ENCODE measurements around the gene ORC1. TPM values are rescaled to one million over a fixed set of nuclear protein-coding genes. Genes with fewer than 3 reads are reported as not detected.

Gene ORC1
- total RNA-seq, 1 donor from 2014 or later: 8.6 TPM

DNA sequence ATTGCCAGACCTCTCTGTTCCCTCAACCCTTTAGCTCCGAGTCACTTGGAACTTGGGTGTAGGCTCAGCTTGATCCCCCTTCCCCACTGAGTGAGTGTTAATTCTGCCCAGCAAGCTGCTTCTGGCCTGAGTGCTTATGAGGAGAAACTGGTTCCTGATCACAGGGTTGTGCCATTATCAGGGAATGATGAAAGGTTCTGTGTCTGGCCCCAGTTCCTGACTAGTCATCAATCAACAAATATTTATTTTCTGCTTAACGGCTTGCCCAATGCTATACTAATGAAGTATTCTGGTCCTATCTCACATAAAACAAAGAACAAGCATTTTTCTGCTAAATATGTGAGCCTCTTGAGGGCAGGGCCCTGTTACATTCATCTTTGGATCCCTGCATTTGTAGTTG is 59.0 kb downstream of the ORC1 start:
- DNase-seq (ENCODE audit: low read depth, low spot score): no peak

DNA sequence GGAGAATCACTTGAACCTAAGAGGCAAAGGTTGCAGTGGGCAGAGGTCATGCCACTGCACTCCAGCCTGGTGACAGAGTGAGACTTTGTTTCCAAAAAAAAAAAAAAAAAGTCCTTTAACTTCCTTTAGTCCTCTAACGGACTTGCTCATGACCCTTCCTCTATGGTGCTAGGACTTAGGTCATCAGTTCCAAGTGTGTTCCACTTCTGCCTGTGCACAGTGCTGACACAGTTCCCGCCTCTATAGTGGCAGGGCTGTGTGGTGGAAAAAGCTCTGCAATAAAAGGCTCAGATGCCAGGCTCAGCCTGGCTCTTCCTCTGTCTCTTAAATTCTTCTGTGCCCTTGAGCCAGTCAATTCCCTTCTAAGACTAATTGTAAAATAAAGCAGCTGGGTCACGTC is 60.2 kb downstream of the ORC1 start:
- no peak for DNase-seq (ENCODE audit: low read depth, low spot score)

DNA sequence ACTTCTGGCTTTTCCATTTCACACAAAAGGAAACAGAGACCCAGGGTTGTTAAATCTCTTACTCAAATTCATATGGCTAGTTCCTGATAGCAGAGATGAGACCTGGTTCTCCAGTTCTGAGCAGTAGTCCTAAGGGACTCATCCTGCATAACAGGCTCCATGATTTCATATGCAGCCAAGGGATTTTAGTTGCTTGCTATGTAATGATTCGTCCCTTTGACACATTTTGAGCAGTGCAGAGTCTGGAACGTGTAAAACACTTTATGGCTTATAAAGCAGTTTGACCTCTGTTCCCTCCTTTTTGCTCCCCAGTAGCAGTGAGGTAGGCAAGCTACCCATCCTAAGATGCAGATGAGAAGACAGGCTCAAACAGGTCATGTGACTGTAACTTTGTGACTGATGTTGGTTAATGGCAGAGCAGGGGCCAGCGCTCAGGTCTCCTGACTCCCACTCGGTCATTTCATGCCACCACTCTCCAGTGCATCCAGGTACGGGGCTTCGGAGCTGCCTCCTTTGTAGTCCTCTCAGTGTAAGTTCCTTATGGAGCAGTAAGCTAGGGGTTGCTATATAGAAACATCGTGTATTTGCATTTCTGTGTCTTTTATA is 62.5 kb downstream of the ORC1 start:
- DNase-seq (ENCODE audit: low read depth, low spot score): no peak

DNA sequence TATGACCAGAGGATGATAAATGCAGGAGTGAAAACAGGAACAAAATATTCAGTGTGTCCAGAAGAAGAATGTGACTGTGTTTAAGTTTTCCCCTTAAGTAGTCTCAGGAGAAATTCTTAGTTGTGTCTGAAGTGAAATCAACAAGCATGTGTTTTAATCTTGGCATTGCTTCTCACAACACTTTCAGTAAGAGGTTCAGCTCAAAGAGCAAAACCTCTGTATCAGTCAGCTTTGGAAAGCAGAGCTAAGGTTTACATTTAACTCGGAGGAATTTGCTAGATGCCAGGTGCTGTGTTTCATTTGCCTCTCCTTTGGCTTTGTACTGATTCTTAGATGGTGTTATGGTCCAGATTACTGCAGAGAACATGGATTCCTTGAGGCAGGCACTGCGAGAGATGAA is 66.8 kb downstream of the ORC1 start:
- no peak for DNase-seq (ENCODE audit: low read depth, low spot score)

DNA sequence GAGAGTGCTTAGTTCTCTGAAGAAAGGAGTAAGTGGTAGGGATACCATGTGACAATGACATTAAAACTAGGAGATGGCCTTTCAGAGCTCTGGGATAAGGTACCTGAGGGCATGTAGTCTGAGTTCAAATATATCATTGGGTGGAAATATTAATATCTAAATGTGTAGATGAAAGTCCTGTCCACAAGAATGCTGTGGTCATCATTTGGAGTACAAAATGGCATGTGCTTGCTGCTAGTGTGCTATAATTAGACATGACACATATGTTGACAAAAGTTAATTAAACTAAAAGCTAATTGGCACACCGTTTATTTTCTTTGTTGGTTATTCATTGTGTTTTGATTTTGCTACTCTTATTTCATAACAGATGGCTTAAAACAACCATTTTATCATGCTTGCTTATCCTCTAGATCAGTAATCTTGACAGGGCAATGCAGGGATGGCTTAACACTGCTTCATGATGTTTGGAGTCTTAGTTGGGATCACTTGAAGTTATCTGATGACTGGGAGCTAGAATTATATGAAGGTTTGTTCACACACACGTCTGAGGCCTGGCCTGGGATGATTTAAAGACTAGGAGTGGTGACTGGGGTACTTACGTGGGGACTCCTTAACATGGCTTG is 69.2 kb downstream of the ORC1 start:
- no peak for DNase-seq (ENCODE audit: low read depth, low spot score)

DNA sequence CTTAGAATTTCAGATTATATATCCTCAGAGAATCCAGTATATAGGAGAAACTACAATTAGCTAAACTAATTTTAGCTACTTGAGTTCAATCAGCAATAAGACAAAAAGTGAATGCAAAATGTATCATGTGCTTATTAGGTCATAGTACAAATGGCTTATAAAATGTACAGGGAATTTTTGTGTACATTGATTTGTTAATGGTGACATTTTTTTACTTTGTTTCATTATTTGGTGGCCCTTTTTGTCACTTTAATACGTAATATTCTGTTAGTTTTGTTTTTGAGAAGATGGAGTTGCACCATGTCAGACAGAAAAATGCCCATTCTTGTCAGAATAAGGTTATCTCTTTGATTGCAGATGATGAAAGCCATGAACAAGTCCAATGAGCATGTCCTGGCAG is 71.8 kb downstream of the ORC1 start:
- DNase-seq (ENCODE audit: low read depth, low spot score): no peak

DNA sequence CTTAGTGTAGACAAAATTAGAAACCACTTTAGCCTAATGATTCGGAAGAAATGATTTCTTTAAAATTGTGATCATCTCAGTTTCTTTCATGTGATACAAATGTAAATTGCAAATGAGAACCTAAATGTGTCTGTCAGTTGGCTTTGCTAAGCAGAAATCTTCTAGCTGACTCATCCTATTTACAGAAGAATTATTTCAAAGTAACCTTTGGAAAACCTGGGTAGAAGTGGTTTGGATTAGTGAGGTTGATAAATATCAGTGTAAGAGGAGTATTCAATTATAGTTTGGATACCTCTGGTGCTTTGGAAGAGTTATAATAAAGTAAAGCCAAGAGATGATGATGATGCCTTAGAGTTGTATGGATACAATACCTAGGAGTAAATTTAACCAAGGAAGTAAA is 75.6 kb downstream of the ORC1 start:
- DNase-seq (ENCODE audit: low read depth, low spot score): no peak

DNA sequence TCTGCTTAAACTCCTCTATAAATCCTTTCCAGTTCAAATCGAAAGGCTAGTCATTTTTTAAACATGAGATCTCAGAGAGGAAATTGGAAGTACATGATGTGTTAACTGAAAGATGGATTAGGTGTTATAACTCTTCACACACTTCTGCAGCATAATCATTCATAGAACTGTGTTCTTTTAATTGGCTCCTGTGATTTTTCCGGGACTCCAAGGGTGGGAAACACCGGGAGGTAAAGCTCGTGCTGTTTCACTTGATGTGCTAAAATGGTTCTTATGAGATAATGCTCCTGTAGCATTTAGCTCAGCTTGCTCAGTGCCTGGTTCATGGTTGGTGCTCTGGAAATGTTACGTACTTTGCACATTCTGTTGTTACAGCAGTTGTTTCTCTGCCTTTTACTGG is 78.4 kb downstream of the ORC1 start:
- DNase-seq (ENCODE audit: low read depth, low spot score): no peak

DNA sequence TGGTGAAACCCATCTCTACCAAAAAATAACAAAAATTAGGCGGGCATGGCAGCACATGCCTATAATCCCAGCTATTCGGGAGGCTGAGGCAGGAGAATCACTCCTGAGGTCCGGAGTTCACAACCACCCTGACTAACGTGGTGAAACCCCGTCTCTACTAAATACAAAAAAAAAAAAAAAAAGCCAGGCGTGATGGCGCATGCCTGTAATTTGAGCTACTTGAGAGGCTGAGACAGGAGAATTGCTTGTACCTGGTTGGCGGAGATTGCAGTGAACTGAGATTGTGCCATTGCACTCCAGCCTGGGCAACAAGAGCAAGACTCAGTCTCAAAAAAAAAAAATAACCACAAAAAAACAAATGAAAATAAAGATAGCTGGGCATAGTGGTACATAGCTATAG is 80.5 kb downstream of the ORC1 start:
- no peak for DNase-seq (ENCODE audit: low read depth, low spot score)

Other genes with a start within 250 kb of the ORC1 start
- gene CC2D1B, start 38.2 kb downstream of the ORC1 start, total RNA-seq: 22.8 and 53.4 TPM in 2 replicates
- gene PRPF38A, start 179 bp upstream of the ORC1 start, total RNA-seq: 12.7 and 18.2 TPM in 2 replicates
- gene TUT4, start 148.7 kb upstream of the ORC1 start, total RNA-seq: 16.0 and 18.4 TPM in 2 replicates
- gene GPX7, start 197.9 kb upstream of the ORC1 start, total RNA-seq: 11.5 and 16.9 TPM in 2 replicates
- gene SHISAL2A, start 228.7 kb upstream of the ORC1 start, total RNA-seq: not detected in 2 replicates

Measured in pulmonary artery endothelial cell (primary cell).